OCI-LY7 (cell line): ENCODE results near the gene UNKL. TPM values are rescaled to one million over a fixed set of nuclear protein-coding genes. Genes with fewer than 3 reads are reported as not detected.

Experiments used
- BruUV-seq: library from RNA; stranded (reverse); fragments of 400-500 nt; replicated peaks from 2 replicates; lab custom pipeline; 2021; lab: Mats Ljungman, UMichigan
- CTCF ChIA-PET: fragments of 300-600 bp; sonication (Branson Sonifier 250); formaldehyde crosslinking; loops from one replicate; lab custom pipeline; 2022; ENCODE audit warnings: antibody characterized with exemption; ENCODE audit not compliant: unreplicated experiment; lab: Charles Lee
- POLR2A ChIA-PET: fragments of 300-600 bp; sonication (Branson Sonifier 250); formaldehyde crosslinking; loops from one replicate; lab custom pipeline; 2022; ENCODE audit warnings: antibody characterized with exemption; lab: Charles Lee
- DNase-seq: peaks from one replicate; pipeline ENCODE4 v3.0.0-alpha.2; 2015; ENCODE audit warnings: low spot score
- H2AFZ ChIP-seq: fragments of 200-600 bp; sonication (generic), shearing (Covaris generic); 2 replicates; pipeline ENCODE4 v1.6.1; 2014; ENCODE audit warnings: mild to moderate bottlenecking, antibody characterized with exemption, low read length, moderate library complexity
- H3K27ac ChIP-seq: fragments of 200-600 bp; sonication (generic); 2 replicates; pipeline ENCODE4 v1.5.1; 2014; ENCODE audit warnings: mixed run types, low read depth, mild to moderate bottlenecking, moderate library complexity, low read length, inconsistent platforms; ENCODE audit not compliant: poor library complexity, severe bottlenecking
- H3K36me3 ChIP-seq: fragments of 200-600 bp; sonication (generic); 2 replicates; pipeline ENCODE4 v1.6.1; 2014; ENCODE audit warnings: mild to moderate bottlenecking, antibody characterized with exemption, low read length, moderate library complexity, mixed read lengths; ENCODE audit not compliant: insufficient read depth
- H3K4me1 ChIP-seq: fragments of 200-600 bp; sonication (generic); 2 replicates; pipeline ENCODE4 v1.5.1; 2014; ENCODE audit warnings: mild to moderate bottlenecking, low read length; ENCODE audit not compliant: insufficient read depth, poor library complexity, severe bottlenecking
- H3K4me2 ChIP-seq: fragments of 200-600 bp; sonication (generic); 2 replicates; pipeline ENCODE4 v1.6.1; 2014; ENCODE audit warnings: mild to moderate bottlenecking, low read length
- H3K4me3 ChIP-seq: fragments of 200-600 bp; sonication (generic); 2 replicates; pipeline ENCODE4 v1.5.1; 2014; ENCODE audit warnings: mild to moderate bottlenecking, low read depth, low read length; ENCODE audit not compliant: poor library complexity, severe bottlenecking
- H3K79me2 ChIP-seq: fragments of 200-600 bp; sonication (generic); 2 replicates; pipeline ENCODE4 v1.6.1; 2016; ENCODE audit warnings: low read depth, mild to moderate bottlenecking, low read length, moderate library complexity, mixed read lengths; ENCODE audit not compliant: insufficient read depth
- H3K9me2 ChIP-seq: fragments of 200-600 bp; sonication (generic); 2 replicates; pipeline ENCODE4 v1.6.1; 2016; ENCODE audit warnings: mild to moderate bottlenecking, low read length, mixed read lengths; ENCODE audit not compliant: insufficient read depth
- H3K9me3 ChIP-seq: fragments of 200-600 bp; sonication (generic); 2 replicates; pipeline ENCODE4 v1.6.1; 2014; ENCODE audit warnings: mild to moderate bottlenecking, mixed run types, low read length, mixed read lengths
- H4K20me1 ChIP-seq: fragments of 200-600 bp; sonication (generic); 2 replicates; pipeline ENCODE4 v1.6.1; 2014; ENCODE audit warnings: mild to moderate bottlenecking, antibody characterized with exemption, low read length, moderate library complexity, mixed read lengths; ENCODE audit not compliant: insufficient read depth
- CTCF ChIP-seq: fragments of 200-600 bp; sonication (generic); conservative IDR thresholded peaks from 2 replicates; pipeline ENCODE4 v1.5.1; 2014; ENCODE audit warnings: mild to moderate bottlenecking, antibody characterized with exemption, low read length, moderate library complexity, mixed read lengths
- EZH2phosphoT487 ChIP-seq: fragments of 200-600 bp; sonication (generic); IDR thresholded peaks from 2 replicates; pipeline ENCODE4 v1.6.1; 2018; ENCODE audit warnings: low read depth, borderline replicate concordance, mild to moderate bottlenecking, mixed run types, antibody characterized with exemption, low read length, moderate library complexity, mixed read lengths
- intact Hi-C: fragments of 100-400 bp; cut with micrococcal nuclease; formaldehyde crosslinking; loops from one replicate; pipeline ENCODE4 v1.10.0; 2022; ENCODE audit not compliant: unreplicated experiment
- total RNA-seq, 2 experiments: library from RNA; depleted of rRNA in 1 of 2; stranded (reverse); fragments of >200 nt in 1 of 2; shearing (Covaris generic) in 1 of 2; gene quantifications; 2 replicates each; pipeline ENCODE4 v1.2.3, GENCODE V29; 2014 to 2022

UNKL gene
- total RNA-seq, 2 experiments from 2014 or later: 31.0 to 33.7 TPM

DNA sequence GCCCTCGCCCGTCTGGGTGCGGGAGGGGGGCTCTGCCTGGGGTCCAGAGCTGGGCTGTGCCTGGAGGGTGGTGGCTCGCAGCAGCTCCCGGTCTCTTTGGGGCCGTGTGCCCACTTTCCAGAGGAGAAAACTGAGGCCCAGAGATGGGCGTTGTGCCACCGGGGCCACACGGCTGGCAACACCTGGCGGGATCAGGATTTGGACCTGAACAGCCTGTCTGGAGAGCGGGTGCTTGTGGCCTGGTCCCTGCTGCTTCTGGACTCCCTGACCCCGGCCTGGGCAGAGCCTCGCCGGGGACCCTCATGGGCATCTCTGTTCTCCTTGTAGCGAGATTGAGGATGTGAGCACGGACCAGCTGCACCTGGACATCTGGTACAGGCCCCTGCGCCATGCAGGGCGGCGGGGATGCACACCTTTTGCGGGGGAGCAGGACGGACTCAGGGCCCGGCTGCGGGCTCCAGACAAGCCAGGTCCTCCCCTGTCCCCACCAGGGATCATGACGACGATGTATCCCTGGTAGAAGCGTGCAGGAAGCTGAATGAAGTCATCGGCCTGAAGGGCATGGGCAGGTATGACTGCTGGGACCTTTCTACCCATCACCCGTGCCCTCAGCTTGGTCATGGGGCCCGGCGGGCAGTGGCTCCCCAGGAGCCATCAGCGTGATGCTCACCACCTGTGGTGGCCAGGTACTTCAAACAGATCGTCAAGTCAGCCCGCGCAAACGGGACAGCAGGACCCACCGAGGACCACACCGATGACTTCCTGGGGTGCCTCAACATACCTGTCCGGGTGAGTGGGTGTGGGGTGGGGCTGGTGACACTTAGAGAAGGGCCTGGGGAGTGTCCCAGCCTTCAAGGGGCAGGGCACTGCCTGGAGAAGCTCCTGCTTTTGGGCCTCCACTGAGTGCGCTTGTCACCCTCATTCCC, 72.7 kb downstream of the UNKL start:
- Histone ChIP-seq H3K79me2 (no peaks in the 10 kb centered on the region), H3K27ac (peak overlapping the region; percentile 55), H3K4me1 (peaks cover 18% of the 10 kb centered on the region), H3K4me3 (peak overlapping the region; percentile 57), H2AFZ (peak overlapping the region; percentile 8; the same call in 1 of the 2 replicates), H3K36me3 (no peaks in the 10 kb centered on the region), H3K4me2 (peak overlapping the region; percentile 76), H3K9me2 (no peaks in the 10 kb centered on the region), H4K20me1 (no peaks in the 10 kb centered on the region), H3K9me3 (no peaks in the 10 kb centered on the region)
- intact Hi-C loops: loop anchor here (1.0 kb wide), 1 partner anchor 10 kb away; no protein-coding TSS in a partner anchor
- no peak for DNase-seq
- ChIA-PET POLR2A (interaction anchor here (1.3 kb wide), 1 partner anchor 9 kb away, joined by 5 read pairs; no protein-coding TSS in a partner anchor), CTCF (interaction anchor here (0.6 kb wide), 1 partner anchor 120 kb away, joined by 3 read pairs; no protein-coding TSS in a partner anchor)
- BruUV-seq: no TSS peak
- TF ChIP-seq CTCF (no peak), EZH2phosphoT487 (no peak)

DNA sequence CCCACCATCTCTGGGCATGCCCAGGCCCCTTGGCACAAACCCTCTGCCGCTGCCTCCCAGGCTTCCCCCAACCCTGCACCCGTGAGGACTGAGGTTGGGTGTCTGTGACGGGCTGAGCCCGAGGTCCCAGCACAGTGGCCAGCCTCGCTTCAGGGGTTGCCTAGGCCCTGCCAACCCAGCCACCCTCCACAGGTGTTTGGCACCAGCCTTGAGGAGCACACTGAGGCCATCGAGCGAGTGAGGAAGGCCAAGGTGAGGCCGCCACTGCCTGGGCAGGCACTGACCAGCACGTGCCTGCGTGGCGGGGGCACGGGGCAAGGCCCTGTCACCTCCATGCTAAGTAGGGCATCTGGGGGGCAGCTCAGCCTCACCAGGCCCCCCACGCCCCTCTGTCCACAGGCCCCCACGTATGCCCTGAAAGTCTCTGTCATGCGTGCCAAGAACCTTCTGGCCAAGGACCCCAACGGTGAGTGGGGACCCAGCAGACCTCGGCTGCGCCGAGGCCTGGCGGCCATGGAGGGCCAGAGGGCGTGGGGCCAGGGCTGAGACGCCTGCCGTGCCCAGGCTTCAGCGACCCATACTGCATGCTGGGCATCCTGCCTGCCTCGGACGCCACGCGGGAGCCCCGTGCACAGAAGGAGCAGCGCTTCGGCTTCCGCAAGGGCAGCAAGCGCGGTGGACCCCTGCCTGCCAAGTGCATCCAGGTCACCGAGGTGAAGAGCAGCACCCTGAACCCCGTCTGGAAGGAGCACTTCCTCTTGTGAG, 73.6 kb downstream of the UNKL start:
- Histone ChIP-seq H2AFZ (no peak overlapping the region), H4K20me1 (no peaks in the 10 kb centered on the region), H3K4me3 (no peak overlapping the region), H3K36me3 (no peaks in the 10 kb centered on the region), H3K4me1 (peaks cover 18% of the 10 kb centered on the region), H3K27ac (no peak overlapping the region), H3K79me2 (no peaks in the 10 kb centered on the region), H3K9me2 (no peaks in the 10 kb centered on the region), H3K4me2 (no peak overlapping the region), H3K9me3 (no peaks in the 10 kb centered on the region)
- TF ChIP-seq CTCF (no peak), EZH2phosphoT487 (no peak)
- ChIA-PET POLR2A (no interaction called here), CTCF (no interaction called here)
- no peak for DNase-seq
- intact Hi-C loops: no loop called here
- BruUV-seq: no TSS peak
